HEK293T (cell line): ENCODE measurements around the gene NAALADL2.

Source experiments
- BHLHE40 ChIP-seq: fragments of 450-650 bp; IDR thresholded peaks from 2 replicates; pipeline ENCODE4 v1.6.1; 2016; ENCODE audit warnings: mild to moderate bottlenecking, moderate library complexity, borderline replicate concordance
- TARDBP ChIP-seq: fragments of 450-650 bp; IDR thresholded peaks from 2 replicates; pipeline ENCODE4 v1.6.1; 2016

- TF ChIP-seq BHLHE40 (no peak), TARDBP (no peak)
These were observed 211.8 kb downstream of the NAALADL2 start for GRCh38 chr3:175070946-175071345.
